NB4 (cell line): ENCODE measurements around the gene DLG1.

ENCODE experiments used
- DNase-seq: peaks from one replicate; pipeline ENCODE4 v3.0.0; 2010; ENCODE audit warnings: low read depth
- H3K4me3 ChIP-seq: one replicate; pipeline ENCODE4 v1.5.1; 2011; ENCODE audit warnings: mild to moderate bottlenecking, low read depth, low read length, moderate library complexity
- CTCF ChIP-seq: IDR thresholded peaks from one replicate; pipeline ENCODE4 v1.5.1; 2012; ENCODE audit warnings: low read depth, low read length
- MAX ChIP-seq: IDR thresholded peaks from 2 replicates; pipeline ENCODE4 v1.6.1; 2011; ENCODE audit warnings: low read depth, low read length
- MYC ChIP-seq: IDR thresholded peaks from 2 replicates; pipeline ENCODE4 v1.6.1; 2011; ENCODE audit warnings: low read depth, low read length
- POLR2A ChIP-seq: IDR thresholded peaks from 2 replicates; pipeline ENCODE4 v1.6.1; 2011; ENCODE audit warnings: mild to moderate bottlenecking; ENCODE audit not compliant: insufficient read length; ENCODE audit errors: extremely low read depth

Gene DLG1

GRCh38 chr3:197309528-197310361 is 11.3 kb upstream of the DLG1 start:
- DNase-seq = peak; percentile 38
- TF ChIP-seq MYC (no peak), CTCF (no peak), MAX (no peak), POLR2A (no peak)
- H3K4me3 ChIP-seq = no peak overlapping the region

- TF ChIP-seq MYC (no peak), POLR2A (no peak), CTCF (no peak), MAX (no peak)
- DNase-seq = no peak
- H3K4me3 ChIP-seq = no peak overlapping the region
Observed at GRCh38 chr3:197308591-197308990, 10.2 kb upstream of the DLG1 start.

GRCh38 chr3:197306374-197307086 is 8.1 kb upstream of the DLG1 start:
- no peak overlapping the region for H3K4me3 ChIP-seq
- DNase-seq = no peak
- no peak for TF ChIP-seq MAX

- no peak overlapping the region for H3K4me3 ChIP-seq
- TF ChIP-seq POLR2A (no peak), MYC (no peak), CTCF (no peak), MAX (no peak)
- no peak for DNase-seq
Observed at GRCh38 chr3:197305854-197306253, 7.4 kb upstream of the DLG1 start.

GRCh38 chr3:197303452-197303851 is 5.0 kb upstream of the DLG1 start:
- H3K4me3 ChIP-seq = no peak overlapping the region
- DNase-seq = no peak
- TF ChIP-seq MYC (no peak), CTCF (no peak), MAX (no peak), POLR2A (no peak)

- peak; percentile 39 for DNase-seq
- H3K4me3 ChIP-seq = no peak overlapping the region
- TF ChIP-seq MAX (peak; percentile 10; the same call in 1 of the 2 replicates), MYC (no peak), CTCF (no peak)
Observed at GRCh38 chr3:197302696-197303341, 4.4 kb upstream of the DLG1 start.
